Measurements from ENCODE around the gene PGD. TPM values are rescaled to one million over a fixed set of nuclear protein-coding genes. Genes with fewer than 3 reads are reported as not detected.
"Not testable (repeated sequence)": the region's sequence is repeated elsewhere in the genome, so short reads cannot be mapped to it uniquely, and the experiment has no call there.

PGD gene
- total RNA-seq, 2 donors from 2014 or later = 59.2 to 95.6 TPM

DNA sequence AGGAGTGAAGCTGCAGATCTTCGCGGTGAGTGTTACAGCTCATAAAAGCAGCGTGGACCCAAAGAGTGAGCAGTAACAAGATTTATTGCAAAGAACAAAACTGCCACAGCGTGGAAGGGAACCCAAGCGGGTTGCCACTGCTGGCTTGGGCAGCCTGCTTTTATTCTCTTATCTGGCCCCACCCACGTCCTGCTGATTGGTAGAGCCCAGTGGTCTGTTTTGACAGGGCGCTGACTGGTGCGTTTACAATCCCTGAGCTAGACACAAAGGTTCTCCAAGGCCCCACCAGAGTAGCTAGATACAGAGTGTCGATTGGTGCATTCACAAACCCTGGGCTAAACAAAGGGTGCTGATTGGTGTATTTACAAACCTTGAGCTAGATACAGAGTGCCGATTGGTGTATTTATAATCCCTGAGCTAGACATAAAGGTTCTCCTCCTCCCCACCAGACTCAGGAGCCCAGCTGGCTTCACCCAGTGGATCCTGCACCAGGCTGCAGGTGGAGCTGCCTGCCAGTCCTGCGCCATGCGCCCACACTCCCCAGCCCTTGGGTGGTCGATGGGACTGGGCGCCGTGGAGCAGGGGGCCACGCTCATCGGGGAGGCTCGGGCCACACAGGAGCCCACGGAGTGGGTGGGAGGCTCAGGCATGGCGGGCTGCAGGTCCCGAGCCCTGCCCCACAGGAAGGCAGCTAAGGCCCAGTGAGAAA is 27.1 kb downstream of the PGD start:
- H3K27ac Mint-ChIP-seq; H3K9me3 Mint-ChIP-seq; DNase-seq (ENCODE audit: low spot score in 2 of 2); H3K36me3 Mint-ChIP-seq; ATAC-seq: not testable (repeated sequence)

- not testable (repeated sequence) for H3K36me3 Mint-ChIP-seq; H3K9me3 Mint-ChIP-seq; DNase-seq (ENCODE audit: low spot score in 2 of 2); H3K27ac Mint-ChIP-seq; ATAC-seq
Observed at GRCh38 chr1:10426535-10426848, 27.6 kb downstream of the PGD start.

GRCh38 chr1:10428984-10429383 is 30.1 kb downstream of the PGD start:
- Mint-ChIP-seq H3K27ac (peak overlapping the region in 1 of 2 donors; percentile 66), H3K36me3 (no peaks in the 10 kb centered on the region), H3K9me3 (no peaks in the 10 kb centered on the region)
- ATAC-seq (no peak), DNase-seq (ENCODE audit: low spot score in 2 of 2) (no peak)

DNA sequence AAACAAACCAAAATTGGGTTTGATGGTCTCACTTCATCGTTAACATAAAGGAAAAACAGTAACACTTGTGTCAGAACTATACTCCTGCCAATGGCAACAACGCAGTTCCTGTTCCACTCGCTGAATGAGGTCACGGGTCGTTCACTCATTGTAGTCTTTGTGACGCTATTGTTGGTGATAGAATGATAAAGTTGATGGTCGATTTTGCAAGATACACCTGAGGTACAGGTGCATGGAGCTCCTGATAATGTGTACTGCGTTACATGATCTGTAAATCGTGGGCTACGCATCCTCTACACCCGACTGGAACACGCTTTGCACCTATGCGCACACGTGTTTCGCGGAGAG is 31.0 kb downstream of the PGD start:
- Mint-ChIP-seq H3K9me3 (no peaks in the 10 kb centered on the region), H3K36me3 (no peaks in the 10 kb centered on the region), H3K27ac (peak overlapping the region; percentile 73 to 86)
- DNase-seq (ENCODE audit: low spot score in 2 of 2) (peak in 1 of 2 donors; percentile 30), ATAC-seq (peak; percentile 11 to 14)

GRCh38 chr1:10430216-10431069 is 31.6 kb downstream of the PGD start, which contains the start of gene CENPS:
Gene CENPS, plus strand, starts transcription at chr1:10430433. Its CDS starts 85 bp downstream, at chr1:10430518.
- DNase-seq (ENCODE audit: low spot score in 2 of 2) (peak; percentile 87 to 92), ATAC-seq (peak; percentile 88 to 90)
- Mint-ChIP-seq H3K9me3 (no peaks in the 10 kb centered on the region), H3K27ac (peak within 1 kb of the TSS; percentile 86 to 93), H3K36me3 (no peaks in the 10 kb centered on the region)

DNA sequence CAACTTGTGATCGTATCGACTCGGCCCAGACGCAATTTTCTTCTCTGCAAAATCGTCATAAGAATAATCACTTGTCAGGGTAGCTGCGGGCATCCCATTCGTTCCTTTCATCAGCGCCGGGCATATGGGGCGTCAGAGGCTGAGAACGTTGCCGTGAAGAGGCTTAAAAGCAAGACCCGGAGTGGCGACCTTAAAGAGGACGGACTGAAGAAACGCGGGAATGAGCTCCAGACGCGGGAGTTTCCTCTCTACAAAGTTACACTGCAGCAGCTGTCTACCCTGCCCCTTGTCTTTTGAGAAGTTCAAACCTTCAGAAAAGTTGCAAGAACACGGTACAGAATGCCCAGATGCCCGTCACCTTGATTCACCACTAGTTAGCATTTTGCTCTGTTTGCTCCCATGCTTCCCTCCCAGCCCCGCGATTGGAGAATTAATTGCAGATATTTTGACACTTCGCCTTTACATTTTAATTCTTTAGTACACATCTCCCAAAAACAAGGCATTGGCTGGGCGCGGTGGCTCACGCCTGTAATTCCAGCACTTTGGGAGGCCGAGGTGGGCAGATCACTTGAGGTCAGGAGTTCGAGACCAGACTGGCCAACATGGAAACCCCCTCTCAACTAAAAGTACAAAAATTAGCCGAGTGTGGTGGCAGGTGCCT is 32.3 kb downstream of the PGD start:
- Mint-ChIP-seq H3K27ac (peak overlapping the region; percentile 86 to 93), H3K9me3 (no peaks in the 10 kb centered on the region), H3K36me3 (no peaks in the 10 kb centered on the region)
- DNase-seq (ENCODE audit: low spot score in 2 of 2) (no peak), ATAC-seq (peak in 1 of 2 donors; percentile 3)

- no peak for DNase-seq (ENCODE audit: low spot score in 2 of 2)
- Mint-ChIP-seq H3K9me3 (no peaks in the 10 kb centered on the region), H3K27ac (no peak overlapping the region), H3K36me3 (no peaks in the 10 kb centered on the region)
- no peak for ATAC-seq
Observed at GRCh38 chr1:10432910-10433700, 34.2 kb downstream of the PGD start.

- no peak for DNase-seq (ENCODE audit: low spot score in 2 of 2)
- Mint-ChIP-seq H3K36me3 (no peaks in the 10 kb centered on the region), H3K9me3 (no peaks in the 10 kb centered on the region), H3K27ac (no peak overlapping the region)
- no peak for ATAC-seq
Observed at GRCh38 chr1:10433790-10434189, 34.9 kb downstream of the PGD start.

DNA sequence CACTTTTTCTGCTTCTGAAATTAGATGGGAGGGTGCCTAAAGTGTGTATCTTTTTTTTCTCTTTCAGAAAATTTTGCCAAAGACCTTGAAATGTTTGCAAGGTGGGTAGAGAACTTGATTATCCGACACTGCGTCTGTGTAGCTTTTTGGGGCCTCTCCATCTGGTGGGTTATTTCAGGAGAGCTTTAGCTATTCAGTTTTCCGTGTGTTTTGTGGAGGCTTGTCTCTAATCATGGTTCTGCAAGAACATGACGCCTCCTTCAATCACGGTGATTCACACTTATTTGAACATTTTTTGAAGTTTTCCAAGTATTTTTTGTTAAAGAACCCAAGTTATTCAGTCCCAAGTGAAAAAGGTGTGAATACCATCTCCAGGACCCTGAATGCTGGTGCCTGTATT is 35.7 kb downstream of the PGD start:
- H3K9me3 Mint-ChIP-seq = no peaks in the 10 kb centered on the region
- no peak for ATAC-seq
- H3K27ac Mint-ChIP-seq = no peak overlapping the region
- no peak for DNase-seq (ENCODE audit: low spot score in 2 of 2)
- H3K36me3 Mint-ChIP-seq = no peaks in the 10 kb centered on the region

- ATAC-seq = no peak
- no peaks in the 10 kb centered on the region for H3K9me3 Mint-ChIP-seq
Observed at GRCh38 chr1:10437052-10437451, 38.2 kb downstream of the PGD start.

DNA sequence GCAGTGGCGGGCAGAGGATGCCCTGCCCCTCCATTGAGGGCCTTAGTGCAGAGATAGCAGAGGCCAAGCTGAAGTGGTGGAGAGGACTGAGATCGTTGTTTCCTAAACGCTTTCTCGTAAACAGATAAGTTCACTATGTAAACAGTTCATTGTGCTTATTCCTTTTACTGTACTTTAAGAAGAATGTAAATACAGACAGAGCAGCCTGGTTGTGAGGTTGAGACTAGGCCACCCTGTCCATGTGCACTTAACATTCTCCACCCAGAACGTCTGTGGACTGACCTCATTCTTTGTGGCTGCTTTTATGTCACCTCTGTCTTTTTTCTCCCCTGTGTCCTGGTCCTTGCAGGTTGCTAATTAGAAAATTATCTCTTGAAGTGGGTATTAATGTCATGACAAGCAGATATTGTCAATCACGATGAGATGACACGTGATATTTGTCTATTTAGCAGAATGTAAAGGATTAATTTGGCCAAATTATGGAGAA is 39.9 kb downstream of the PGD start:
- Mint-ChIP-seq H3K27ac (peak overlapping the region in 1 of 2 donors; percentile 3), H3K36me3 (no peaks in the 10 kb centered on the region), H3K9me3 (no peaks in the 10 kb centered on the region)
- ATAC-seq = no peak
- DNase-seq (ENCODE audit: low spot score in 2 of 2) = no peak

More at GRCh38 chr1:10437052-10437451, 38.2 kb downstream of the PGD start:
- Mint-ChIP-seq H3K27ac (no peak overlapping the region), H3K36me3 (no peaks in the 10 kb centered on the region)
- no peak for DNase-seq (ENCODE audit: low spot score in 2 of 2)

DNA sequence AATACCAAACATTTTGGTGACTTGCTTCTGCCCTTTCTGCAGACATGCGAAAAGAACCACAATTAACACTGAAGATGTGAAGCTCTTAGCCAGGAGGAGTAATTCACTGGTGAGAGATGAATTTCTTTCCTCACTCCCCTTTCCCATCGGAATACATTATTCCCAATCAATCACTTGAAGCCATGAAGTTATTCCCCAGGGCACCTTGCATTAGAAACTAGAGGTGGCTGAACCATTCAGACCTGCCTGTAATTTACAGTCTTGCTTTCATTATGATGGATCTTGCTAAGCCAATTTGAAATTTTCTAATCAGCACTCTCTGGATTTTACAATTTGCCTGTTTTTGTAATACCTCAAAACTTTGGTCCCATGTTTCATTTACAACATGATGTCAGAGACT is 41.4 kb downstream of the PGD start:
- Mint-ChIP-seq H3K27ac (no peak overlapping the region), H3K9me3 (no peaks in the 10 kb centered on the region), H3K36me3 (no peaks in the 10 kb centered on the region)
- no peak for ATAC-seq
- DNase-seq (ENCODE audit: low spot score in 2 of 2) = no peak

GRCh38 chr1:10440794-10441193 is 41.9 kb downstream of the PGD start:
- no peaks in the 10 kb centered on the region for H3K36me3 Mint-ChIP-seq
- no peak overlapping the region for H3K27ac Mint-ChIP-seq
- no peak for ATAC-seq
- no peaks in the 10 kb centered on the region for H3K9me3 Mint-ChIP-seq
- DNase-seq (ENCODE audit: low spot score in 2 of 2) = no peak

DNA sequence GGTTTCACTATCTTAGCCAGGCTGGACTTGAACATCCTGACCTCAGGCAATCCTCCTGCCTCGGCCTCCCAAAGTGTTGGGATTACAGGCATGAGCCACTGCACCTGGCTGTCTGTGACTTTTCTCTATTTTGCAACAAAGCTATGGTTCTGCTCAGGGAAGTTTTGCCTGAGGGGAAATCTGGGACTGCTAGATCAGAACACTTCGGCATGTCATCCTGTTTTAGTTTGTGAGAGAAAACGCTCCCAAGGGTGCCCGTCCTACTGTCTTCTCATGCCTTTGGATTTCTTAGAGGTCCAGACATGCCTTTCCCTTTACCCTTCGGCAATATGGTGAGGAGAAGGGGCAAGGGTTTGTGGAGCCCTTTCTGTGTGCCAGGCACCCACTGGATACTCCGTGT is 45.4 kb downstream of the PGD start:
- no peak for ATAC-seq
- Mint-ChIP-seq H3K36me3 (no peaks in the 10 kb centered on the region), H3K27ac (no peak overlapping the region), H3K9me3 (no peaks in the 10 kb centered on the region)
- no peak for DNase-seq (ENCODE audit: low spot score in 2 of 2)

DNA sequence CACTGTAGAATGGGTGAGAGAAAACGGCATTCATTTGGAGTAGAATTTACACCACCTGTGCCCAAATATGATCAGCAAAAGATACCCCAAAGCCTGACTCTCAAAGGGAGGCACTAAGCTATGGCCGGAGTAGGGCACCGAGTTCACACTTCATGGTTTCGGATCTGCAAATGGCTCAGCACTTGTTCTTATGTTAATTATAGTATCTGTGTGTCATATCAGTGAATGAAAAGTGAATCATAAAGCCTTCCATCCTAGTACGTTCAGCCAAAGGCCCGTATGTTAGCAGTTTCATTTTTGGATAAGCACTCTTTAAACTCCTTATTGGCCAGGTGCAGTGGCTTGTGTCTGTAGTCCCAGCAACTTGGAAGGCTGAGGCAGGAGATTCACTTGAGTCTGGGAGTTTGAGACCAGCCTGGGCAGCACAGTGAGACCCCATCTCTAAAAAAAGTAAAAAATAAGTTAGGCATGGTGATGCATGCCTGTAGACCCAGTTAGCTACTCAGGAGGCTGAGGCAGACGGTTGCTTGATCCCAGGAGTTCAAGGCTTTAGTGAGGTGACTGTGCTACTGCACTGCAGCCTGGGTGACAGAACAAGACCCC is 46.0 kb downstream of the PGD start:
- ATAC-seq = peak in 1 of 2 donors; percentile 47
- DNase-seq (ENCODE audit: low spot score in 2 of 2) = no peak
- Mint-ChIP-seq H3K9me3 (no peaks in the 10 kb centered on the region), H3K27ac (peak overlapping the region in 1 of 2 donors; percentile 35), H3K36me3 (no peaks in the 10 kb centered on the region)

- no peak for ATAC-seq
Observed at GRCh38 chr1:10446790-10447422, 48.0 kb downstream of the PGD start.

More at GRCh38 chr1:10446790-10447422, 48.0 kb downstream of the PGD start:
- no peak overlapping the region for H3K27ac Mint-ChIP-seq
- DNase-seq (ENCODE audit: low spot score in 2 of 2) = no peak
- H3K36me3 Mint-ChIP-seq = no peaks in the 10 kb centered on the region
- H3K9me3 Mint-ChIP-seq = no peaks in the 10 kb centered on the region
